ENCODE data around the gene CLDN3.
A peak's percentile ranks its signal among the peaks of the same experiment; 100 is the strongest.
"Not testable (repeated sequence)": the region's sequence is repeated elsewhere in the genome, so short reads cannot be mapped to it uniquely, and the experiment has no call there.

The CLDN3 gene

GRCh38 chr7:73736885-73737284 lies 33.2 kb downstream of the CLDN3 start:
- Histone ChIP-seq H3K9me3 (no peaks in the 10 kb centered on the region), H3K27ac (no peak overlapping the region), H3K9ac (no peak overlapping the region), H4K20me1 (peaks cover 16% of the 10 kb centered on the region), H3K27me3 (no peaks in the 10 kb centered on the region), H3K36me3 (peaks cover 23% of the 10 kb centered on the region), H3K4me2 (no peak overlapping the region), H3K4me1 (peaks cover 28% of the 10 kb centered on the region), H3K4me3 (no peak overlapping the region)
- TF ChIP-seq Cebpa-rat (IDR thresholded peaks at IDR 0.05), result no peak

- H3K27me3 ChIP-seq, result no peaks in the 10 kb centered on the region
- no peak overlapping the region for H3K9ac ChIP-seq
- 0 out of 2 replicates have a peak overlapping the region, but pooled peaks have one; percentile 52 for H3K4me2 ChIP-seq
- no peak for TF ChIP-seq Cebpa-rat (IDR thresholded peaks at IDR 0.05)
- H3K36me3 ChIP-seq, result peaks cover 23% of the 10 kb centered on the region
- H3K4me1 ChIP-seq, result peaks cover 28% of the 10 kb centered on the region
- peaks cover 16% of the 10 kb centered on the region for H4K20me1 ChIP-seq
- no peaks in the 10 kb centered on the region for H3K9me3 ChIP-seq
- no peak overlapping the region for H3K4me3 ChIP-seq
- no peak overlapping the region for H3K27ac ChIP-seq
Measured at GRCh38 chr7:73735528-73735905, 34.6 kb downstream of the CLDN3 start.

- Histone ChIP-seq H4K20me1 (peaks cover 16% of the 10 kb centered on the region), H3K4me3 (no peak overlapping the region), H3K4me2 (peak overlapping the region; percentile 52), H3K27ac (no peak overlapping the region; the same call in 1 of the 2 replicates), H3K4me1 (peaks cover 28% of the 10 kb centered on the region), H3K9me3 (no peaks in the 10 kb centered on the region), H3K27me3 (no peaks in the 10 kb centered on the region), H3K36me3 (peaks cover 23% of the 10 kb centered on the region), H3K9ac (no peak overlapping the region)
- no peak for TF ChIP-seq Cebpa-rat (IDR thresholded peaks at IDR 0.05)
Measured at GRCh38 chr7:73734619-73735527, 35.2 kb downstream of the CLDN3 start.

- no peak overlapping the region for H3K9ac ChIP-seq
- no peaks in the 10 kb centered on the region for H3K9me3 ChIP-seq
- TF ChIP-seq Cebpa-rat (IDR thresholded peaks at IDR 0.05), result no peak
- no peak overlapping the region for H3K4me3 ChIP-seq
- H3K4me1 ChIP-seq, result peaks cover 16% of the 10 kb centered on the region
- no peak overlapping the region for H3K27ac ChIP-seq
- H4K20me1 ChIP-seq, result peaks cover 10% of the 10 kb centered on the region
- H3K36me3 ChIP-seq, result peaks cover 19% of the 10 kb centered on the region
- no peak overlapping the region for H3K4me2 ChIP-seq
- H3K27me3 ChIP-seq, result no peaks in the 10 kb centered on the region
Measured at GRCh38 chr7:73732397-73732796, 37.7 kb downstream of the CLDN3 start.

GRCh38 chr7:73730485-73730884 lies 39.6 kb downstream of the CLDN3 start:
- Histone ChIP-seq H3K4me2 (no peak overlapping the region), H3K9me3 (no peaks in the 10 kb centered on the region), H4K20me1 (no peaks in the 10 kb centered on the region), H3K27ac (no peak overlapping the region), H3K9ac (no peak overlapping the region), H3K4me3 (no peak overlapping the region), H3K36me3 (peaks cover under 1% of the 10 kb centered on the region; the same call in 1 of the 2 replicates), H3K4me1 (peaks cover 11% of the 10 kb centered on the region), H3K27me3 (no peaks in the 10 kb centered on the region)
- TF ChIP-seq Cebpa-rat (IDR thresholded peaks at IDR 0.05), result no peak

GRCh38 chr7:73728551-73728950 lies 41.5 kb downstream of the CLDN3 start:
- H3K27me3 ChIP-seq, result no peaks in the 10 kb centered on the region
- TF ChIP-seq Cebpa-rat (IDR thresholded peaks at IDR 0.05), result no peak
- H3K9me3 ChIP-seq, result no peaks in the 10 kb centered on the region
- H3K4me2 ChIP-seq, result no peak overlapping the region
- H3K4me1 ChIP-seq, result no peaks in the 10 kb centered on the region
- no peak overlapping the region for H3K9ac ChIP-seq
- H3K36me3 ChIP-seq, result no peaks in the 10 kb centered on the region
- no peak overlapping the region for H3K4me3 ChIP-seq
- H4K20me1 ChIP-seq, result no peaks in the 10 kb centered on the region
- no peak overlapping the region for H3K27ac ChIP-seq

GRCh38 chr7:73727952-73728351 lies 42.1 kb downstream of the CLDN3 start:
- TF ChIP-seq Cebpa-rat (IDR thresholded peaks at IDR 0.05), result no peak
- Histone ChIP-seq H3K9ac (no peak overlapping the region), H4K20me1 (no peaks in the 10 kb centered on the region), H3K4me2 (no peak overlapping the region), H3K4me3 (no peak overlapping the region), H3K4me1 (no peaks in the 10 kb centered on the region), H3K36me3 (no peaks in the 10 kb centered on the region), H3K27me3 (no peaks in the 10 kb centered on the region), H3K9me3 (no peaks in the 10 kb centered on the region), H3K27ac (no peak overlapping the region)

GRCh38 chr7:73726083-73726466 lies 44.0 kb downstream of the CLDN3 start:
- H3K27me3 ChIP-seq, result peaks cover 11% of the 10 kb centered on the region
- no peak for TF ChIP-seq Cebpa-rat (IDR thresholded peaks at IDR 0.05)
- no peak overlapping the region for H3K27ac ChIP-seq
- H3K36me3 ChIP-seq, result no peaks in the 10 kb centered on the region
- H3K9ac ChIP-seq, result no peak overlapping the region
- no peaks in the 10 kb centered on the region for H3K9me3 ChIP-seq
- no peak overlapping the region for H3K4me2 ChIP-seq
- no peak overlapping the region for H3K4me3 ChIP-seq
- peaks cover 11% of the 10 kb centered on the region for H3K4me1 ChIP-seq
- peaks cover 11% of the 10 kb centered on the region for H4K20me1 ChIP-seq

GRCh38 chr7:73723813-73724212 lies 46.3 kb downstream of the CLDN3 start:
- no peak for TF ChIP-seq Cebpa-rat (IDR thresholded peaks at IDR 0.05)
- Histone ChIP-seq H3K27ac (no peak overlapping the region), H3K4me2 (no peak overlapping the region), H4K20me1 (peaks cover 24% of the 10 kb centered on the region), H3K4me3 (no peak overlapping the region), H3K27me3 (peaks cover 26% of the 10 kb centered on the region), H3K36me3 (no peaks in the 10 kb centered on the region), H3K4me1 (peaks cover 30% of the 10 kb centered on the region), H3K9me3 (no peaks in the 10 kb centered on the region), H3K9ac (no peak overlapping the region)

GRCh38 chr7:73722785-73723184 lies 47.3 kb downstream of the CLDN3 start:
- Histone ChIP-seq H3K9ac (no peak overlapping the region), H3K27me3 (peaks cover 33% of the 10 kb centered on the region), H3K36me3 (no peaks in the 10 kb centered on the region), H3K27ac (no peak overlapping the region), H3K9me3 (no peaks in the 10 kb centered on the region), H3K4me2 (no peak overlapping the region), H3K4me1 (peaks cover 40% of the 10 kb centered on the region), H3K4me3 (no peak overlapping the region), H4K20me1 (peaks cover 34% of the 10 kb centered on the region)
- no peak for TF ChIP-seq Cebpa-rat (IDR thresholded peaks at IDR 0.05)

- not testable (repeated sequence) for H3K4me3 ChIP-seq, H3K27ac ChIP-seq, H3K36me3 ChIP-seq, H3K9me3 ChIP-seq, H3K9ac ChIP-seq
- Histone ChIP-seq H3K4me2 (peak overlapping the region; percentile 76), H4K20me1 (peaks cover 40% of the 10 kb centered on the region), H3K27me3 (peaks cover 36% of the 10 kb centered on the region), H3K4me1 (peaks cover 46% of the 10 kb centered on the region)
Measured at GRCh38 chr7:73722182-73722581, 47.9 kb downstream of the CLDN3 start.

All from BLaER1 (cell line).